GF-D8 (cell line): ENCODE measurements around the gene SPPL2B.
"Not testable (repeated sequence)": the region's sequence is repeated elsewhere in the genome, so short reads cannot be mapped to it uniquely, and the experiment has no call there.

ENCODE experiments used
- DNase-seq: peaks from one replicate; lab custom pipeline; 2025; lab: John Stamatoyannopoulos, UW

Gene SPPL2B

DNA sequence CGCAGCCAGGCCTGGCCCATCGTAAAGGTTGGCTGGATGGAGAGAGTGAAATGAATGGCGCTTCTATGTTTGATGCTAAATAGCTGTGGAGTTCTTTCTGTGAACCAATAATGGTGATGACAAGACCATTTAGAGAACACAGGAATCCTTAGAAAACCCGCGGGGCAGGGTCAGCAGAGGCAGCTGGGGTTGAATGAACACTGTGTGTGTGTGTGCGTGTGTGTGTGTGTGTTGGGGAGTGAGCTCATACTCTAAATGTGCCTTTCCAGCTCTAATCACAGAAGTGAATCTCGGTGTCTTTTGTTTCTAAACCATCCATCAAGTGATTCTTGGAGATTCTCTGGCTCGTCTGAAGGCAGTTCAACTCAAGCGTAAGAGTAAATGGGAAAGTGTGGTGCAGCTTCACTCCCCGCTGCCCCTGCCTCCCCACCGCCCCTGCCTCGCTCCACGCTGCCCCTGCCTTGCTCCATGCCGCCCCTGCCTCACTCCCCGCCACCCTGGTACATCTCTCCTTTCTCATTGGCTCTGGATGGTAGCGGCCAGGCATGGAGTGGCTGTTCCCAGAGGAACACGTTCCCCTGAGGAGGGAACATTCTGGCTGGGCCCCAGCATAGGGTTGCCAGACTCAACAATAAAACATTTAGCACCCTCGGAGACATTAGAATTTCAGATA lies 52.8 kb downstream of the SPPL2B start:
- no peak for DNase-seq

DNA sequence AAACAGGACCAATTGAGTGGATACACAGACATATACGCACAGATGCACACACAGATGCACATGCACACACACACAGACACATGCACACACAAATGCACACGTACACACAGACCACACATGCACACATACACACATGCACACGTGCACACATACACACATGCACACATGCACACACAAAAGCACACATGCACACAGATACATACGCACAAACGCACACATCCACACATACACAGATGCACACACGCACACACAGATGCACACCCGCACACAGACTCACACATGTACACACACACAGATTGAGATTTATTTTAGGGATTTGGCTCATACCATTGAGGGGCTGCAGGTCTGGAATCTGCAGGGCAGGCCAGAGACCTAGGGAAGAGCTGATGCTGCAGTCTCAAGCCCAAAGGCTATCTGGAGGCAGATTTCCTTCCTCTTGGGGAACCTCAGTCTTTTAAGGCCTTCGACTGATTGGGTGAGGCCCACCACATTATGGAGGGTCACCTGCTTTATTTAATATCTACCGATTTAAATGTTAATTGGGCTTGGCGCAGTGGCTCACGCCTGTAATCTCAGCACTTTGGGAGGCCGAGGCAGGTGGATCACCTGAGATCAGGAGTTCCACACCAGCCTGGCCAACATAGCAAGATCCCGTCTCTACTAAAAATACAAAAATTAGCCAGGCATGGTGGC lies 54.2 kb downstream of the SPPL2B start:
- no peak for DNase-seq

DNA sequence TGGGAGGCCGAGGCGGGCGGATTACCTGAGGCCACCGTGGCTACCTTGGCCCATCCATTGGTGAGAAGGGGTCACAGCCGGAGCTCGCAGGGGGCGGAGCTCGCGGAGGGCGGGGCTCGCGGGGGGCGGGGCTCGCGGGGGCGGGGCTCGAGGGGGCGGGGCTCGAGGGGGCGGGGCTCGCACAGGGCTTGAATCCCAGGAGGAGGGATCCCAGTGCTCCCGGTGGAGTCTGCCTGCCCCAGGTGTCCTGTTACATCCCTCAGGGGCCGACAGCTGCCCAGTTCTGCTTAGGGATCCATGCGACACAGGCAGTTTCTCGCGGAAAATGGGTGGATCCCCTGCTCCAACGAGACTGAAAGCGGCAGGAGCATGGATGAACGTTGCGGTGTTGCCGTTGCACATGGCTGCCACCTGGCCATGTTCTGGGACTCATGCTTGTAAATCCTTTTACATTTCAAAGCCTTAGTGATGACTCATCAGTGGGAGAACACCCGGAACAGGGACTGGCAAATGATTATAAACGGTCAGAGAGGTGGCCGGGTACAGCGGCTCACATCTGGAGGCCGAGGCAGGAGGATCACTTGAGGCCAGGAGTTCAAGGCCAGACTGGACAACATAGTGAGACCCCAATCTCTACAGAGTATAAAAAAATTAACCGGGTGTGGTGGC lies 56.7 kb downstream of the SPPL2B start:
- DNase-seq, result peak; percentile 17

DNA sequence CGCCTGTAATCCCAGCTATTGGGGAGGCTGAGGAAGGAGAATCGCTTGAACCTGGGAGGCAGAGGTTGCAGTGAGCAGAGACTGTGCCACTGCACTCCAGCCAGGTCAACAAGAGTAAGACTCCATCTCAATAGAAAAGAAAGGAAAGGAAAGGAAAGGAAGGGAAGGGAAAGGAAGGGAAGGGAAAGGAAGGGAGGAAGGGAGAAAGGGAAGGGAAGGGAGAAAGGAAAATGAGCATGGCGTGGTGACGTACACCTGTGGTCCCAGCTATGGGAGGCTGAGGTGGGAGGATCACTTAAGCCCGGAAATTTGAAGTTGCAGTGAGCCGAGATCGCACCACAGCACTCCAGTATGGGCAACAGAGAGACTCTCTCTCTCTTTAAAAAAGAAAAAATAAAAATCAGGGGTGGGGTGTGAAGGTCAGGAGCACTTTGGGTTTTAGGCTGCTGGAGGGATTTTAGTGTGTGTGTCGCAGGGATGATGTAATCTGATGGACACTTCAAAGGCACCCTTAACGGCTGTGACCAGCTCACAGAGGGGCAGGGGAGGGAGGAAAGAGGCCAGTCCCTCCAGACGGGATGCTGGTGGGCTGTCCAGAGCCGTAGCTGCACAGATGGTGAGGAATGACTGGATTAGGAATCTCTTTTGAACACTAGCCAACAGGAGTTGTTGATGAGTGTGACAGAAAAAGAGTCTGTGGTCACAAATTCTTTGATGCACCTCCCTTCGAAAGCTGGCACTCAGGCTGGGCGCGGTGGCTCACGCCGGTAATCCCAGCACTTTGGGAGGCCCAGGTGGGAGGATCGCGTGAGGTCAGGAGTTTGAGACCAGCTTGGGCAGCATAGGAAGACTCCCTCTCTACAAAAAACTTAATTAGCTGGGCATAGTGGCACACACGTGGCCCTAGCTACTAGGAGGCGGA lies 59.1 kb downstream of the SPPL2B start:
- DNase-seq, result no peak

DNA sequence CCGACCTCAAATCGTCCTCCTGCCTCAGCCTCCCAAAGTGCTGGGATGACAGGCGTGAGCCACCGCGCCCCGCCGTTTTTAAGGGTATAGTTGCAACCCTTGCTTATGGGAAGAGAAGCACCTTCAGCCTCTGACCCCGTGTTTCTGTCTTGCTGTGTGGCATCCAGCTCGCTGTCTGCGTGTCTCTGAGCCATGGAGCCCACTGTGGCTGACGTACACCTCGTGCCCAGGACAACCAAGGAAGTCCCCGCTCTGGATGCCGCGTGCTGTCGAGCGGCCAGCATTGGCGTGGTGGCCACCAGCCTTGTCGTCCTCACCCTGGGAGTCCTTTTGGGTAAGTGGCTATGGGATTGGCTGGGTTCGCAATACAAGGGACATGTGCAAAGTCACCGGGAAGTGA lies 61.1 kb downstream of the SPPL2B start:
- no peak for DNase-seq

DNA sequence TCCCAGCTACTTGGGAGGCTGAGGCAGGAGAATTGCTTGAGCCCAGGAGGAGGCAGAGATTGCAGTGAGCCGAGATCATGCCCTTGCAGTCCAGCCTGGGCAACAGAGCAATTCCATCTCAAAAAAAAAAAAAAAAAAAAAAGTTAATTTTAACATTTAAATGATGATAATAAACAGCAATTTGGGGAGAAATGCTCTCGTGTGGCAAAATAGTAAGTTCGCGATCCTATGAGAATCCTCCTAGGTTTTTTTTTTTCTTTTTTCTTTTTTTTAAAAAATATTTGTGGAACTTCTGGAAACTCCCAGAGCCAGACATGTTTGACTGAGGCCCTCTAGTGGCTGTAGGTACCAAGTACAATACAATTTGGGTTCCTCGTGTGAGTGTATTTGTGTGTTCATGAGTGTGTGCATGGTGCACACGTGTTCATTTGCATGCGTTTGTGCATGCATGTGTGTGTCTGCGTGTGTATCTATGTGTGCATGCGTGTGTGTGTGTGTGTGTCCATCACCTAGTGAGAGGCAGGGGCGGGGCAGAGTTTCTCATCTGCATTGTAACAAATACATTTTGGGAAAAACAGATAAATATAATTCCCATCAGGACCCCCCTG lies 62.7 kb downstream of the SPPL2B start:
- peak; percentile 60 for DNase-seq

DNA sequence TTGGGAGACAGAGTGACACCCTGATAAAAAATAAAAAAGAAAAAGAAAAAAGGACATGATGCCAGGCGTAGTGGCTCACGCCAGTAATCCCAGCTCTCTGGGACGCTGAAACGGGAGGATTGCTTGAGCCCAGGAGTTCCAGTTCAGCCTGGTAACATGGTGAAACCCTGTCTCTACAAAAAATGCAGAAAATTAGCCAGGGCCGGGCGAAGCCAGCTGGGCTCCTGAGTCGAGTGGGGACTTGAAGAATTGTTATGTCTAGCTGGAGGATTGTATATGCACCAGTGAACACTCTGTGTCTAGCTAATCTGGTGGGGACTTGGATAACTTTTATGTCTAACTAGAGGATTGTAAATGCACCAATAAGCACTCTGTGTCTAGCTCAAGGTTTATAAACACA lies 63.9 kb downstream of the SPPL2B start:
- DNase-seq, result no peak

DNA sequence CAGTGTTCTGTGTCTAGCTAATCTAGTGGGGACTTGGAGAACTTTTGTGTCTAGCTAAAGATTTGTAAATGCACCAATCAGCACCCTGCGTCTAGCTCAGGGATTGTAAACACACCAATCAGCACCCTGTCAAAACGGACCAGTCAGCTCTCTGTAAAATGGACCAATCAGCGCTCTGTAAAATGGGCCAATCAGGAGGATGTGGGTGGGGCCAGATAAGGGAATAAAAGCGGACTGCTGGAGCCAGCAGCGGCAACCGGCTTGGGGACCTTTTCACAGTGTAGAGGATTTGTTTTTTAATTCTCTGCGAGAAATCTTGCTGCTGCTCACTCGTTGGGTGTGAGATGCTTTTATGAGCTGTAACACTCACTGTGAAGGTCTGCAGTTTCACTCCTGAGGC lies 64.4 kb downstream of the SPPL2B start:
- not testable (repeated sequence) for DNase-seq

DNA sequence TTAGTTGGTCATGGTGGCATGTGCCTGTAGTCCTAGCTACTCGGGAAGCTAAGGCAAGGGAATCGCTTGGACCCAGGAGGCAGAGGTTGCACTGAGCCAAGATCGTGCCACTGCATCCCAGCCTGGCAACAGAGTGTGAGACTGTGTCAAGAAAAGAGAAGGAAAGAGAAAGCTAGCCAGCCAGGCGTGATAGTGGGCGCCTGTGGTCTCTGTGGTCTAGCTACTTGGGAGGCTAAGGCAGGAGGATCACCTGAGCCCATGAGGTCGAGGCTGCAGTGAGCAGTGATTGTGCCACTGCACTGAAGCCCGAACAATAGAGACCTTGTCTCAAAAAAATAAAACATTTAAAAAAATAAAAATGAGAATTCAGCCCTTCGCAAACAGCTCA lies 65.6 kb downstream of the SPPL2B start:
- no peak for DNase-seq

DNA sequence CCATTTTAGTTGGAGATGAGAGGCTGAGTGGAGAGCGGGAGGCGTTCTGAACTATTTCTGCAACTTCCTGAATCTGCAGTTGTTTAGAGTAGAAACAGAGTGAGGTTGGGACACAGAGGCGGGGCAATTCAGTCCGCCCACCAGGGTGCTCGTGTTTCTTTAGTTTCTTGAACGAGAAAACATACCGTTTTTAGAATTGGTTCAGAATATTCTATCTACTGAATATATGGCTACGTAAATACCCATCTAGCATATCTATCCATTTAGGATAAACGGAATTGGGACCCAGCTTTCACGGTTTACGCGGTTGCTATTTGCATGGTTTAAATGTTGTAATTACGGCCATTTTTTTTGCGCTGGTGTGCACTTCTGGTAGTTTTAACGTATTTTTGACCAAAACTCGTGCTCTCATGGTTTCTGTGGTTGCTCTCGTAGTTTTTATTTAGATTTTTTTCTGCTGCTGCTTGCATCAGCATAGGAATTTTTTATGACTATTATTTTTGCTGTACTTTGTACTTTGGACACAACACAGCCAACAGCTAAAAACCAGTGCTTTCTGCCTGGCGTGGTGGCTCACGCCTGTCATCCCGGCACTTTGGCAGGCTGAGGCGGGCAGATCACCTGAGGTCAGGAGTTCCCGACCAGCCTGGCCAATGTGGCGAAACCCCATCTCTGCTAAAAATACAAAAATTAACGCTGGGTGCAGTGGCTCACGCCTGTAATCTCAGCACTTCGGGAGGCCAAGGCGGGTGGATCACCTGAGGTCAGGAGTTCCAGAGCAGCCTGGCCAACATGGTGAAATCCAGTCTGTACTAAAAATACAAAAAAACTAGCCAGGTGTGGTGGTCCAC lies 66.2 kb downstream of the SPPL2B start:
- peak; percentile 75 for DNase-seq

DNA sequence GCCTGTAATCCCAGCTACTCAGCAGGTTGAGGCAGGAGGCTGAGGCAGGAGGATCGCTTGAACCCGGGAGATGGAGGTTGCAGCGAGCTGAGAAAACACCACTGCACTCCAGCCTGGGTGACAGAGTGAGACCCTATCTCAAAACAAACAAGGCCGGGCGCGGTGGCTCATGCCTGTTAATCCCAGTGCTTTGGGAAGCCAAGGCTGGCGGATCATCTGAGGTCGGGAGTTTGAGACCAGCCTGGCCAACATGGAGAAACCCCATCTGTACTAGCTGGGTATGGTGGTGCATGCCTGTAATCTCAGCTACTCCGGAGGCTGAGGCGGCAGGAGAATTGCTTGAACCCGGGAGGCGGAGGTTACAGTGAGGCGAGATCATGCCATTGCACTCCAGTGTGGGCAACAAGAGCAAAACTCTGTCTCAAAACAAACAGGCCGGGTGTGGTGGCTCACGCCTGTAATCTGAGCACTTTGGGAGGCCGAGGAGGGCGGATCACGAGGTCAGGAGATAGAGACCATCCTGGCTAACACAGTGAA lies 66.9 kb downstream of the SPPL2B start:
- not testable (repeated sequence) for DNase-seq

DNA sequence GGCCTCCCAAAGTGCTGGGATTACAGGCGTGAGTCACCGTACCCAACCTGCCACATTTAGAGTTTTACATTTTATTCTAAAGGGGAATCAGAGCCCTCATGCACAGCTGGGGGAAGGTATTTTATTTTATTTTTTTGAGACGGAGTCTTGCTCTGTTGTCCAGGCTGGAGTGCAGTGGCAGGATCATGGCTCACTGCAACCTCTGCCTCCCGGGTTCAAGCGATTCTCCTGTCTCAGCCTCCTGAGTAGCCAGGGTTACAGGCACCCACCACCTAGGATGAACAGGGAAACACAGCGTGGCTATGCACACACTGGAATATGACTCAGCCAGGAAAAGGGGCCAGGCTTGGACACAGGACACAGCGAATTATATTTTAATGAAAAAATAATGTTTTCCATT lies 68.7 kb downstream of the SPPL2B start:
- DNase-seq, result not testable (repeated sequence)

DNA sequence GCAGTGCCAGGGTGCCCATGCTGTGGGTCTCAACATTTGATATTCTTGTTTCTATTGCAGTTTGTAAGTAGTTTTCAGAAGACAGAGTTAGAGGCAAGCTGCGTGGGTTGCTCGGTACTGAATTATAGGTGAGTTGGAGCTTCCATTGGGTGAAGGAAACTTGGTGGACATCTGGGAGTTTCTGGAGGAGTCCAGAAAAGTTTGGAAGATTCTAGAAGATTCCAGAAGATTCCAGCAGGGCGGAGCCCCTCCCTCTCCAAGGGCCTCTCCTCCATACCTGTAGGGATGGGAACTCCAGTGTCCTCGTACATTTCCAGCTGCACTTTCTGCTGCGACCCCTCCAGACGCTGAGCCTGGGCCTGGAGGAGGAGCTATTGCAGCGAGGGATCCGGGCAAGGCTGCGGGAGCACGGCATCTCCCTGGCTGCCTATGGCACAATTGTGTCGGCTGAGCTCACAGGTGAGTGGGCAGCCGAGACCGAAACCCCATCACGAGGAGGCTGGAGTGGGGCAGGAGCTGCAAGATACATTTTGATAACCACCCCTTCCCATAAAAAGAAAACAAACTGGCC lies 70.3 kb downstream of the SPPL2B start:
- no peak for DNase-seq

DNA sequence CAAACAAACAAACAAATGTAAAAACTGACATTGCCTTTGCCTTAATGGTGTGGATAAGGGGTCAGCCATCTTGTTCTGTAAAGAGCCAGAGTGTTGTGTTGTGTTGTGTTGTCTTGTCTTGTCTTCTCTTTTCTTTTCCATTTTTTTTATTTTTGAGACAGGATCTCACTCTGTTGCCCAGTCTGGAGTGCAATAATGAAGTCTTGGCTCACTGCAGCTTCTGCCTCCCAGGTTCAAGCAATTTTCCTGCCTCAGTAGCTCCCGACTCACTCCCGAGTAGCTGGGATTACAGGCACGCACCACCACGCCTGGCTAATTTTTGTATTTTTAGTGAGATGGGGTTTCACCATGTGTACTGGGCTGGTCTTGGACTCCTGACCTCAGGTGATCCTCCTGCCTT lies 71.1 kb downstream of the SPPL2B start:
- no peak for DNase-seq
